Measurements from ENCODE around the gene ENAH. TPM values are rescaled to one million over a fixed set of nuclear protein-coding genes. Genes with fewer than 3 reads are reported as not detected.

Gene ENAH
- polyA plus RNA-seq, 3 donors, result 89.0 to 107 (median 103) TPM

DNA sequence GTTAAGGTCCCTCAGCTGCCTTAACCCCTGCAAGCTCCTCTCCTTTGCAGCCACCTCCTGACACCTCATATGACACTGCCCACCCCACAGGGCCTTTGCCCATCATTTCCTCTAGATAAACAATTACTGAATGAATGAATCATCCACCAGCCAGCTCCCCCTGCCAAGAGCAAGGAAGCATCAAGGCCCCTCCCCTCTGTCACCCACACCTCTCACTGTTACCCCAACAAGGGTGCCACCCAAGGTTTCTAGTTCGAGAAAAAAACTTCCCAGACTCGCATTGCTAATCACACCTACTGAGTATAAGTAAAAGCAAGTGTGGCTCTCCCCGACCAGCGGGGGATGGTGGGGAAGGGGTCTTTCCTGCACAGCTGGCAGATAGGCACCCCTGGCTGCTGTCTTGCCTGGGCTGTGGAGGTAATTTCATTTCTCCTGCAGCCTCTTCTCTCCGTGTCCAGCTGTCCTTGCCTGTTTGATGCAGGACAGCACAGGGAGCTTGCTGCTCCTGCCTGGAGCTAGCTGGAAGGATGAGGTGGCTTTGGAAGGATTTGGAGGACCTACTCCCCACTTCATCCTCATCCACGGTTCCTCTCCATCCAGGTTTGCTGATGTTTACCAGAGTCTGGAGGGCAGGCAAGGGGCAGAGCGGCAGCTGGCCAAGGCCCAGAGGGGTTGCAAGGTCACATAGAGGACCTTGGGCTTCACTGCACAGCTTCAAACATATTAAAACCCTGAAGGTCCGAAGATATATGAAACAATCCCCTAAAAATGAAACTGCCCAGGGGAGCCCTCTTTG lies 192.0 kb downstream of the ENAH start:
- DNase-seq, result no peak

GRCh38 chr1:225460021-225460736 lies 192.7 kb downstream of the ENAH start:
- DNase-seq, result no peak

- DNase-seq, result no peak
Measured at GRCh38 chr1:225458222-225458631, 194.7 kb downstream of the ENAH start.

DNA sequence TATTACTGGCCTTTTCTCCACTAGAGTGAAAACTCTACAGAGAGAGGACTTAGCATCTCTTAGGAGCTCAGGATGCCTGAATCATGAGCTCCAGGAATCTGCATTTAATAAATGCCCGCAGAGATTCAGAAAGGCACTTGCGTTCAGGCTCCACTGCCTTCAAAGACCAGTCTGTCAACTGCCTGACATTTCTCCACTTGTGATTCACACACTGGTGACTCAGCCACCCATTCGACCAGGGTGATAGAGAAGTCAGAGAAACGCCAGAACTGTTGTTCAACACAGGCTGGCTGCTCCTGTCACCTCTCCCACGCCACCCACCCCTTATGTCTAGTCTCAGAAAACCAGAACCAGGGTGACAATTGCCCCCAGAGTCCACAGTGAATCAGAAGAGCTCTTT lies 198.2 kb downstream of the ENAH start:
- no peak for DNase-seq

- no peak for DNase-seq
Measured at GRCh38 chr1:225453797-225454648, 198.9 kb downstream of the ENAH start.

- no peak for DNase-seq
Measured at GRCh38 chr1:225451840-225452515, 200.9 kb downstream of the ENAH start.

DNA sequence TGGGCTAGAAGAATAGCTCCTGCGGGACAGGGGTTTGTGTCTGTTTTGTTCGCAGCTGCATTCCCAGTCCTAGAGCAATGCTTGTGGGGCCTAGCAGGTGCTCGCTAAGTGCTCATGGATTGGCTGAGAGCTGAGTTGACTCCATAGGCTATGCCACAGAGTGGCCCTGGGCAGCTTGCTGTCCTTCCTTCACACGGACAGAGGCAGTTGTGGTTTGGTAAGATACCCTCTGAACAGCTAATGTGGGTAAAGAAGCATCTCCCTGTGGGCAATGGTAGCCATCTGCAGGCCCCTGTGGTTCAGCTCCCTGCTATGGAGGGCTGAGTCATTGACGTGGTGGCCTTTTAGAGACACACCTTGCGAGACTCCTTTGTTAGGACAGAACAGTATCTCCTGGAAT lies 201.6 kb downstream of the ENAH start:
- DNase-seq, result no peak

DNA sequence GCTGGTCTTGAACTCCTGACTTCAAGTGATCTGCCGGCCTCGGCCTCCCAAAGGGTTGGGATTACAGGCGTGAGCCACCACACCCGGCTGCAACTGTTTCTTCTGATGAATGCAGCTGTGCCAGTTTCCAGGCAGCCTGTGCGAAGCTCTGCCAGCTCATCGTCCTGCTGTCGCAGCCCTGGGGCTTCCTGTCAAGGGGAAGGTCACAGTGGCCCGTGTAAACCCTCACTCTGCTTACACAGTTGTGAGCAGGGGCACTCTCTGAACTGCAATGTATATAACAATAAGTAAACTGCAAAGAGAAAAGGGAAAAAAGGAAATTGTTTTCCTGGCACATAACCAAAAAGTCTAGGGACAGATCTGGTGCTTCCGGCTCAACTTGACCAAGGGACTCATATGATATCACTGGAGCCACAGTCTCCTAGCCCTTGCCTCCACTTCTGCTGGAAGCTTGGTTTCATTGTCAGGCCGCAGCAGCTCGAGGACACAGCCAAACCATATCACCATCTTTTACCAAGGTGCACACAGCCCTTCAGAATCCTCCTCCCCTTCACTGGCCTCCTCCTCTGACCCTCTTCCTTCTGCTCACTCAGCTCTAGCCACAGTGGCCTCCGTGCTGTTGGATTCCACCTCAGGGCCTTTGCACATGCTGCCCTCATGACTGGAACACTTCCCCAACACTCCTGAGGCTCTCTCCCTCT lies 202.3 kb downstream of the ENAH start:
- DNase-seq, result no peak

GRCh38 chr1:225449774-225450173 lies 203.1 kb downstream of the ENAH start:
- no peak for DNase-seq

DNA sequence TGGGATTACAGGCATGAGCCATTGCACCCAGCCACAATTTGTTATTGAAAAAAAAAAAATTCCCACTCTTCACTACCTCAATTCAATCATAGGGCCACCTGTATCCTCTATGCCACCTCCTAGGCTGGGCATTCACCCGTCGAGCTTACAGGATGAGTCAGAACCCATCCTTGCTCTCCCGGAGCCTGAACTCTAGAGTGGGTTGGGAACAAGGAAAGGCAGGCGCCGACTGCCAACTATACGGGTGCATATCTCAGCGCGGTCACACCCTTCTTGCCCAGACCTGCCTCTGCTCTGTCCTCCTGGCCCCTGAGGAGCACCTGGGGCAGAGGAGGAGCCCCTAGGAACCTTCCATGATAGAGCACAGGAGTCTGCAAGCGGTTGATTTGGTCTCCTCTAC lies 203.7 kb downstream of the ENAH start:
- DNase-seq, result no peak

DNA sequence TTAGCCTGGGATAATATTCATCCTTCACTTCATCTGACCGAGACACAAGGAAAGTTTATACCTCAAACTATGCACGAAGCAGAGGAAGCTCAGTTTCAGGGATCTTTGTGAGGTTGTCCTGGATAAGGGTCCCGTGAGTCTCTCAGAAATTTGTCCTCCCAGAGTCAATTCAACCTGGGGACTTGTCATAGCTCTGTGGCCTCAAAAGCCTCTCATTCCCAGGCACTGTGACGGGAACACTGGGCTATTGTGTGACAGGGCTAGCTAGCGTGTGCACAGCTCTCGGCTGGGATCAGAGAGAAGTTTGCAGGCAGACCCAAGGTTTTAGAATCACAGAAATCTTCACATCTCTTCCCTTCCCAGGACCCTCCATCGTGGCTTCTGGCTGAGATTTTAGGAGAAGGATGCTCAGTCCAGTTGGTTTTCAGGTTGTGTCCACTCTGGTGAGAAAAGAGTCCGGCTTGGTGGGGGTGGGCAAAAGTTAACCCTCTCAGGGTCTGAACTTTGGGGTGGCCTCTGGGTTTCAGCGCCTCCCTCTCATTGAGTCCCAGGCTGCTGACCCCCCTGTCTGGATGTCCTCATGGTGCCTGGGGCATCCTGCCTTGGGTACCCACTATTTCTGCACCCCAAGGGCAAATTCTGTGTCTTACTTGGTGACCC lies 204.6 kb downstream of the ENAH start:
- DNase-seq, result no peak

- DNase-seq, result no peak
Measured at GRCh38 chr1:225447650-225448089, 205.3 kb downstream of the ENAH start.

- no peak for DNase-seq
Measured at GRCh38 chr1:225446981-225447615, 205.8 kb downstream of the ENAH start.

DNA sequence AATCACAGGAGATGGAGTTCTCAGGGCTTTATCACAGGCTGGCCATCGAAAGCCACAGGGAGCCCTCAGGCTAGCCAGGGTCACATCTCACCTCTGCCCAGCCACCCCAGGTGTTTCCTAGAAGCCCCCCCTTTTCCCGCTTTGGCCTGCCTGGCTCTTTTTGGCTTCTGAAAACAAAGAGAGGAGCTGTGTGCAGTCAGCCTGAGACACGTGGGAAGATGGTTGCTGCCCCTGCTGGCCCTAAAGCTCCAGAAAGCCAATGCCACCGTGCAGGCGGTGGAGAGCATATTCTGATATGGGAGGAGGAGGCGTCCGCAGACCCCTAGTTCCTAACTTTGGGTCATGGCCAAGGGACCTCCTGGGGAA lies 206.3 kb downstream of the ENAH start:
- DNase-seq, result no peak

DNA sequence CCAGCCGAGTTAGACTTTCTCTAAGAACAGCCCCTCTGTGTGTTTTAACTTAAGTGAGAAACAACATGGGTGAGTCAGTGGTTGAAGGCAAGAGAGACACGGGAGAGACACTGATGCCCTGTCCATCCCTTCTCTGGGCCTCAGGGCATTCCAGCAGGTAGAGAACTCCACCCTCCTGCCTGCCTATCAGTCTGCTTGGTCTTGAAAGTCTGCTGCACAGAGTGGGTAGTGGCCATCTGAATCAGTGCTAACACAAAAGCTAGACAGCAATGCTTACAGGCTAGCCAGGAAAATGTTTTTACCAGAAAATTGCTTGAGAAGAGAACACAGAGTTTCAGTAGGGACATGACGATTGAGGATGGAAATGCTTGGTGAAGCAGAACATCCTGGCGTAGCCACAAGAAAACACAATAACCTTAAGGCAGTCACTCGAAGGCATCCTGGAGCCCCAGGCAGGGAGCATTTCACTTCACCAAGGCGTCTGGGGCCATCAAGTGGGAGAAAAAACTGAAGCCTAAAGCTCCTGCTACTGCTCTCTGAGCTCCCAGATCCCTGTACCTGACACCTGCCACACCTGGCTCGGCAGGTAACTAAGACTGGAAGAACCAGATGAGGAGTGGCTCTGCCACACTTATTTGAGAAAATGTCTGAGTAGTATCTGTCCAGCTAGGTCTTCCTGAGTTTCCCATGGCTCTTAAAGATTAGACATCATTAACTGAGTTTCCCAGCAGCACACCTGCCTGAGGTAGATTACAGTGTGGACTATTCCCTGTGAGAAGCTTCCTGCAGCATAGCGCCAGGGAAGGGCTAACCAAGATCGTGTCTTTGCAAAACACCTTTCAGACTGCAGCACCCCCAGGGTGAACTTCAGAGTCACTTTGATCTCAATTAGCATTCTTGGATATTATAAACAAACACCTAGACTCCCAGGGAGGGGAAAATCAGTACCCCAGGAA lies 207.0 kb downstream of the ENAH start:
- no peak for DNase-seq

GRCh38 chr1:225442123-225442505 lies 210.8 kb downstream of the ENAH start:
- DNase-seq, result no peak

DNA sequence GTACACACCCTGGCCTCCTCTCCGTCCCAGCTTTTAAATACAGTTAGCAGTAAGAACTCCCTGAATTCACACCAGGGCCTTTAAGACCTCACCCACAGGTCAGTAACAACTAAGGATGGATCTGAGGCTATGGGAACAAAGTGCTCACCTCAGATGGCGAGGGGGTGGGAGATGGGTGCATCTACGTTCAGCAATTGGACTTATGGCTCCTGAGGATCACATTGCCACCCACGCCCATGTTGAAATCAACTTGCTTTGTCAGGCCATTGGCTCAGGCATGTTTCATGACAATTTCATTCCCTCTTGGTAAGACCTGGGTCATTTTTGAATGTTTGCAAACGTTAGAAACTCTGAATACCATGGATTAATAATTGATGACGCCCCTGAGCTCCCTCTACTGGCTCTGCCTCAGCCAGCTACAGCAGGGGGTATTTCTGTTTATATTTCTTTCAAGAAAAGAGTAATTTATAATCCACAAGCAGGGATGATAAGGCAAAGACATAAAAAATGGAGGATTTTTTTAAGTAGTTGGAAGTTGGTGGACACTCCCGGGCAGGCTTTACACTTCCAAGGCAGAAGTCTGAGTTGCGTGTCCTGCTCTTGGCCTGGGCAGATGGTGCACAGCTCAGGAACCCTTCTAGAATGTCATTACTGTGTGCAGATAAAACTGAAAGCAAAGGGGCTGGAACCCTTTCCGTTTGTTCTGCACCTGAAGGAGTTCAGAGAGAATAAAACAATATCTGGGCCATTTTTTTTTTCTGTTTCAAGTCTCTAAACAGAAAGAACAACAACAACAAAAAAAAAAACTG lies 211.4 kb downstream of the ENAH start:
- DNase-seq, result no peak

All from renal pelvis (tissue), 4 donors.